HG03558 (cell line): ENCODE measurements around the gene PGC.

Source experiments
- ATAC-seq: cut with Tn5 transposase; IDR thresholded peaks from one replicate; pipeline ENCODE4 v1.9.1; 2021; ENCODE audit warnings: moderate number of reproducible peaks; ENCODE audit not compliant: unreplicated experiment; ENCODE audit errors: extremely low read depth

The PGC gene

DNA sequence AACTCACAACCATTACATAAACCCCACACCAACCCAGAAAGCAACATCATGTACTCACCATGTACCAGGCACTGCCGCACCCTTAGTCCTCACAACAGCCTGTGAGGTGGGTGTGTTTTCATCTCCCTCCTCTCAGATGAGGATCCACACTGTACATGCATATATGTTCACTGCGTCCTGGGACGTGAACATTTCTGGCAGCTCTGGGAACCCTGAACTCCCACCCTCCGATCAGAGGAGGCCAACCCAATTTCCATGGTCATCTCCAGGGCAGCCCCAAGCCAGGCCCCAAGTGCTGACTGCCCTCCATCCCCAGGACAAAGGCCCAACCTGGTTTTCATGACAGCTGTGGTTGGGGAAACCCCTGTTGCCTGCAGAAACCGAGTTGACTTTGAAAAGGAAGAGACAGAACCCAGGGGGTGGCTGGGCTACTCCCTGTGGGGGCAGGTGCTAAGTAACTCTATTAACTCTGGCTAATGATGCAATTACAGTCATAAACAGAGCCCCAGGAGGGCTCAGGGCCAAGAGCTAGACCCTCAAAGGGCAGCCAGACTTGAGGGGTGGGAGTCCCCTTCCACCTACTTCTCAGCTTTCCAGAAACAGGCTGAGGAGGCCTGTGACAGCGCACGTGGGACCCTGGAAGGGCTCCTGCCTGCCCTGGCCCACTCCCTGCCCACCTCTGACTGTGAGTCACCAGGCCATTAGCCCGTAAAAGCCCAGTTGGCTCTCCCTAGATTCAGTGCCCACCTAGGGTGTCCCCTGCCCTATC lies 14.4 kb downstream of the PGC start:
- ATAC-seq = peak; percentile 26

DNA sequence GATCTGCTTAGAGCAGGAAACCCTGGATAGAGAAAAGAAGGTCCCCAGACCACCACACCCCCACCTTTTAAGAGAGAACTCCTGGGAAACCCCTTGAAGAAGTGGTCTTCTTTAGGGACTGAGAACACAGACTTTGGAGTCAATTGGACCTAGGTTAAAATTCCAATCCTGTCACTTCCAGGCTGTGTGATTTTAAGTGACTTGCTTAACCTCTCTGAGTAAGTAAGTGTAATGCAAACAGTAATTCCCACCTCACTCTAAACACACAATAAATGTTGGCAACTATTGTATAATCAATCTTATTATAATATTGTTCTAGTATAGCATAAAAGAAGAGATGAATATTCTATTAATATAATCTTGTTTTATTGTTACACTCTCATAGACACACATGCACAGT lies 15.0 kb downstream of the PGC start:
- ATAC-seq = no peak

DNA sequence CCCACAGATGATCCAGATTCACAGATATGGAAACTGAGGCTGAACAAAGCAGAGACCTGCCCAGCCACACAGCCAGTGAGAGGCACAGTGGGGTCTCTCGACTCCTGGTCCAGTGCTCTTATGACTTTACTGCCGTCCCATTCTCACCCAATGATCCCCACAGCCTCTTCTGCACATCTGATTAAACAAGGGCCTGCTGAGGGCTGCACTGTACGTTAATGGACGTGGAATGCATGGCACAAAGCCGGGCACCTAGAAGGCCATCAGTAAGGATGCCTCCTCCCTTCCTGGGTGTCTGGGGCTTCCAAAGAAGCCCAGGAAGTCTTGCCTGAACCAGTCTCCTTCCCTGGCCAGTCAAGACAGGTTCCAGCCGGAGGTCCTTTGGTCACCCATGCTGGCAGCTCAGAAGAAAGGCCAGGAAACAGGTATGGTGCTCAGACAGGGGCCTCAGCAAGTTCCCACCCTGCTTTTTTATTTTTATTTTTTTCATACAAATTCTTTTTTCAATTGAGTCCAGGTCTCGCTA lies 15.6 kb downstream of the PGC start:
- no peak for ATAC-seq

DNA sequence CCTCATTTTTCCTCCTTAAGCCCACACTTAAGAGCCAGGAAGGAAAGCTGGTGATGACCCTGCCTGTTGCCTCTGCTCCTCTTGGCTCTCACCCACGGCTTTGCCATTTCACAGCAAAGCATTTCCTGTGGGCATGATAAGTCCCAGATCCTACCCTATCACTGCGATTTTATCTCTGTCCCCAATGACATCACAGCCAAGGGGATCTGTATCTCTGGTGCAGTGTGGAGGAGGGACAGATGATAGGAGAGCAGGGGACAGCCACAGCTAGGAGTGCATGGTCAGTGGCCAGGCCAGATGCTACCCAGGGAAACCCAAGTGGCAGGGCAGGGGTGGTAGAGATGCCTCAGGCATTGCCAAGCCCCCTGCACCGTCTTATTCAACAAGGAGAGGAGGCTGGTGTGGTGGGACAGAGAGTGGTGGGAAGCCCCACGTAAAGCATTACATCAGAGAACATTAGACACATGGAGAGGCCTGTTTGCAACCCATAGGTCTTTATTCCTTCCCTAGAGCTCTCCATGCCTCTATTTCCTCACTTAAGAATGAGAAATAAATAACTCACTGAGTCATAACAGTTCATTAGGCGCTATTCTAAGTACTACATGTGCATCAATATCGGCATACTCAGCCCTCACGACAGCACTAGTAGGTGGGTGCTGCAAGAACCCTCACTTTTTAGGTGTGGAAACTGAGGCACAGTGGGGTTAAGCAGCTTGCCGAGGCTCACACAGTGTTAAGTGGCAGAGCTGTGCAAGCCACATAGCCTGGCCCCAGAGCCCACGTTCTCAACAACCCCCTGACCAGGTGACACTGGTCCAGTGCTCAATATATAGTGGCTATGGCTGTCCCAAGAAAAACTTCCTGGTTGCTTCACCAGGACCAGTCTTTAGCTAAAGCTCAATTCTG lies 16.4 kb downstream of the PGC start:
- no peak for ATAC-seq

DNA sequence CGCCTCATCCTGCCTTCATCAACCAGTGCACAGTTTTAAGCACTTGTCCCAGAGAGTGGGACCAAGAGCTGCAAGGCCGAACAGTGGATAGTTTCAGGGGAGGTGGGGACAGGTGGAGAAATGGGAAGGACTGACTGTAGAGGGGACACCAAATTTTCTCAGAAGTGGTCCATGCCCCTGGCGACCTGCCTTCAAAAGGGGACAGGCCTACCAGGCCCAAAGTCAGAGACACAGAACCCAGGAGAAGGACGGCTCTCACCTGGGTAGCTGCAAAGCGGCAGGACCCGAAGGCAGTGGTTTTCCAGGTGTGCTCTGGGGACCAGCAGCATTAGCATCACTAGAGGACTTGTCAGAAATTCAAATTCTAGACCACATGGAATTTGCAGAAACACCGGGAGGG lies 17.6 kb downstream of the PGC start:
- ATAC-seq = no peak

DNA sequence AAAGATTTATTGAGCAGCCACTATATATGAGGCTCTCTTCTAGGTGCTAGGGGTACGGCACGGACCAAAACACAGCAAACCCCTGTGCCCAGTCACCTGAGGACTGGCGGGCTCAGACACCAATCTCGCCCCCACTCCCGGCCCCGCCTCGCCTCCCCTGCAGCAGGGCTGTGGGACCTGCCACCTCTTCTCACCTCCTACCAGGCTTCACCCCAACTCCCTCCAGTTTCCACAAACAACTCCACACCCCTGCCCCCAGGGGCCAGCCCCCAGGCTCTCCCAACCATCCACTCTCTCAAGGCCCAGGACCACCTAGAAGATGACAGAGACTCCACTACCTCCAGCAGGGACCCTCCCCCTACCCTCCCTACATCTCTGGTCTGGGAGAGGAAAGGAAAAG lies 18.2 kb downstream of the PGC start:
- ATAC-seq = no peak

DNA sequence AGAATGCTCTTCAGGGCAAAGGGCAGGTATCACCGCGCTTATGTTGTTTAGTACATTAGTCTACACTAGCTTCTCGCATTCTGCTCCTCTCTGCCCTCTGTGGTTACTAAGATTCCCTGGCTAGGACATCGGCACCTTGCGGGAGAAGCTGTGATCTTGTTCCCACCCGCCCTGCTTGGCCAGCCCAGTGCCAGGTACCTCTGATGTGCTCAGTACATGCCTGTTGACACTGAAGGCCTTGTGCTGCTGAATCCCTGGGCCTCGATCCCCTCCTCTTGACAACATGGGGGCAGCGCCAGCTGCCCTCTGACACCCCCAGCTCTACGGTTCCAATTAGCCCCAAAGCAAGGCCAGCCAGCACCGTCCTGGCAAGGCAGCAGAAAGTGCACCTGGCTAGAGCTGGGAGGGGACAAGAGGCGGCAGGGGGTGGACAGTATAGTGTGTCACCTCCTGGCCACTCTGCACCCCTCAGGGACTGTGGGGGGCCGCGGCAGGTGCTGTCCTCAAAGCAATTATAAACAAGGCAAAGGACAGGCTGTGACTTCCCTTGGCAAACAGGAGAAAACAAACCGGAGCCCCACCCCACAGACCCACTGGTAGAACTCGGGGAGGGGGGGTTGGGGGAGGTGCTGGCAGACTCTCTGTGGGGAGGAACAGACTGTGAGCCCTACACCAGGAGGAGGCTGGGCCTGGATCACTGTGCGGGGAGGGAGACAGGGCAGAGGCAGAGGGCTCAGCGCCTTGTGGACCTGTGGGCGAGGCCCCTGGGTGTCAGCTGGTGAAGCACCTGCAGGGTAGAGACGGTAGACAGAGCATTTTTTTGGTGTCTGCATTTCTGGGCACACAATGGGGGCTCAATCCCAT lies 18.9 kb downstream of the PGC start:
- no peak for ATAC-seq

DNA sequence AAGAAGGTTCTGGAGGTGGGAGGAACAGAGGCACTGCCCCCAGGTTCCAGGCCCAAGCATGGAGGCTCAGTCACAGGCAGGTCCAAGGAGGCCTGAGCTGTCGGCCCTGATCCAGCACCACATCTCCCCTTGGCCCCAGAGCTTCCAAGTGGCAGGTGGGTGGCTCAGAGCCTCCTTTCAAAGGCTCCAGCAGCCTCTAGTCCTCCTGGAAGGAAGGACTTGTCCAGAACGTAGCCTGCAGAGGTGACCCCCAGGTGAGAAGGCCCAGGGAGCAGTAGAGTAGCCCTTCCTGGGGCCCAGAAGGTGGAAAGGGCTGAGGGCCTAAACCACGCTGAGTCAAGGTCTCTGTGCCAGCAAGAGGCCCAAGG lies 19.5 kb downstream of the PGC start:
- ATAC-seq = no peak

DNA sequence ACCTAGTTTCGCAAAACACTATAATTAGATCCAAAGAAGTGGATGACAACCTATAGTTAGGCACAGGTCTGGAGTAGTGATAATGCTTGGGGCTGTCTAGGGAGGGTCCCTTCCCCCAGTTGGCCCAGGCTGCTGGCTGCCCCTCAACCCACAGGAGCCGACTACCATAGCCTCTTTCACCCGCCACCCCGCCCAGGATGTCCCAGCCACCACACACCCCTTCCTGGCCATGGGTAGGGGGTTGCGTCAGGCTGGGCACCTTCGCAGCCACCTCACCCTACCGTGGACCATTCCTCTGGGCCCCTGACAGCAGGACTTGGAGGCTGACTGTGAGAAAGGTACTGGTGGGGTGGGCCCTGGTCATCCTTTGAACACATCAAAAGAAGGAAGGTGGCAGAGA lies 20.3 kb downstream of the PGC start:
- ATAC-seq = no peak

DNA sequence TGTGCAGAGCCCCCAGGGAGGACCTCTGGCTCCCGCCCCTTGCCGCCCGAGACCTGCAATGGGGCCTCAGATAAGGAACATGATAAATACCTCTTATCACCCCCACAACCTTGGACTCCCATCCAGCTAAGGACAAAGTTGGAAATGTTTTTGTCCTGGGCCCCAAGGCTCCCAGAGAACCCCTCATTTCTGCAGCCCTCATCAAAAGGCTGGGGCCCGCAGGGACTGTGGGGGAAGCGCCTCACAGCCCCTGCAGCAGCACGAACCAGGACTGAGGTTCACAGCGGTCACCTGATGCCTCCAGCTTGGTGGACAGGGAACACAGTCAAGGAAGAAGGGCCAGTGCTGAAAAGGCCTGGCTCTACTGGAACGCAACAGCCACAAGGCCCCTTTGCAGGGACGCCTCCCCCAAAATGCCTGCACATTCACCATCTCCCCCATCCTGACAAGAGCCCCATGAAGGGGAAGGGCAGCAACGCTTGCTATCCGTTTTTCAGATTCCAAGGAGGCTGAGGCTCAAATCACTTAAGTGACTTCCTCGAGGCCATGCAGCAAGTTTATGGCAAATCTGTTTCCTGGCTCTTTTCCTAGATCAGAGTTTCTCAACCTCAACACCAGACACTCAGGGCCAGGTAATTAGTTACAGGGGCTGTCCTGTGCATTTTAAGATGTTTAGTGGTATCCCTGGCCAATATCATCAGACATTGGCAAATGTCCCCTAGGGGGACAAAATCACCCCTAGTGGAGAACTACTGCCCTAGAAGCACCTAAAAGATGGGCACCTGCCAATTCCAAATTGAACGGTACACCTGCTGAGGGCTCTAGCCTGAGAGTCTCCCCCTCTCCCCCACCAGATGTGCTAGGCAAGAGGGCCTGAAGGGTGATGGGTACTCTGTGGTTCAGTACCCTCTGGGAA lies 22.4 kb downstream of the PGC start:
- no peak for ATAC-seq

DNA sequence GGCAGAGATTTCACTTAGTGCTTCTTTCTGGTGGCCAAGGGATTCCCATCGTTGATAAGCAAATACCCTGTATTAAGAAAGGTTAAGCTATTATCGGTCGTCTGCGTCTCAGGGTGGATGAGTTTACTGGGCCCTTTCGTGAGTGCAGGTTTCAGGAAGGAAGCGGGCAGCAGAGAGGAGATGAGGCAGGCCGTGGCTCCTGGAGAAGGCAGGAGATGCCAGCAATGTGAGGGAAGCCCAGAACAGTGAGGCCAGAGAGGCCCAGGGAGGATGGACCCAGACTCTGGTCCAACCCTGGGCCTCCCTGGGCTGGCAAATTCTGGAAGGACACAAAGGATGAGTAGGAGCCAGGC lies 23.0 kb downstream of the PGC start:
- ATAC-seq = no peak

DNA sequence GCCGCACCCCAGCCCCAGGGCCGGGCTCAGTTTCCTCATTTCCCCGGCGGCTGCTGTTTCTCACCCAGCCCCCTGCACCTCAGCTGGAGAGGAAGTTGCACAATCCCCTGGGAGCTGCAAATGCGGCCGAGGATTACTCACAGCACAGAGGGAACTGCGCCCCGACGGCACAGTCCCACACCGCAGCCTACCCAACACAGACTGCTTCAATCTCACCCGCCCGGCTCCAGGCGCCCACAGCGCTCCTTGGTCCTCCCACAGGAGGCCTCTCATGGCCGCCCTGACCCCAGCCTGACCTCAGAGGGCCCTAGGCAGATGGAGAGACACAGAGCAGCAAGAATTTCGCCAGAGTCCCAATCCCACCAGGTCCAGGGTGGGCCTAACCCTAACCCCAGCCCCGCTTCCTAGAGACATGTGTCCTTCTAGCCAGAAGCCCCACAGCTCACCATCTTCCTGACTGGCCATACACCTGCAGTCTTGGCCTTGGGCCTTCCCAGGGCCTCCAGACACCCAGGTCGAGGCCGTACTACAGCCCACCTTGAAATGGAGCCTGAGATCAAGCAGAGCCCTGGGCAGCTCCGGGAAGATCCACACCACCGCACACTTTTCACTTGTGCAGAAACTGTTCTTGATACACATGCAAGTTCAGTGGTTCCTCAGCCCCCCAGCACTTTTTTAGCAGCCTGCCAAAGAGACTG lies 23.5 kb downstream of the PGC start:
- ATAC-seq = peak; percentile 51

DNA sequence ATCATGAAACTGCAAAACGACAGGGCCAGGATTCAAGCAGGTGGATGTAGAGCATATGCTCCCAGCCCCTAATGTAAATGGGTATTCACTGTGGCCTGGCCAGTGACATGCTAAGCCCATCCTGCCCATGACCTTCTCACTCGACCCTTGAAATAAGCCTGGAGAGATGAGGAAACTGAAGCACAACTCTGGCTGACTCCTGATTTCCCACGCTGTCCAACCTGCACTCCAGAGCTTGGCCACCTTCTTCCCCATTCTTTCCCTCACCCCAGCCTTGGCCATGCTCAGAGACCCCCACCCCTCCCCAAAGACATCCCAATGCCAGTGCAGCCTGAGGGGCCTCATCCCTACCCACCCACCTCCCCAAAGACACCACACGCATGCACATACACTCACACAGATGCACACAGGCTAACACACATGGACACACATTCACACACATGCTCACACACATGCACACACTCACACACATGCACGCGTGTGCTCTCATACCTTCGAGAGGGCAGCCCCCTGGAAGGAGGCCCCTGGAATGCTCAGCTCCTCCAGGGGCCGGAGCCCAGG lies 24.1 kb downstream of the PGC start:
- no peak for ATAC-seq

DNA sequence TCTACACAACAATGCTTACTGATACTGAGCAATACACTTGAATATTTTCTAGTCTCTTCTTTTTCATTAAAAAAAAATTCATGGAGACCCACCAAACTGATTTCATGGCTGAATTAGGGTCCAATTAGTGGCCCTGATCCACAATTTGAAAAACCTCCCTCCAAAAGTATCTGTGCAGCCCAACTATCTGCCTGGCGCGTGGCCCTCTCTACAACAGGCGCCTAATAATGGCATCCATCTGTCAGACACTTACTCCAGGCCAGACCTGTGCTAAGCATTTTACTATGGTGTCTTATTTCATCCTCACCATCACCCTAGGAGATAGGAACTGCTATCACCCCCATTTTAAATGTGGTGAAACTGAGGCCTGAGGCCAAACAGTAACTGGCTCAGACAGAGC lies 25.8 kb downstream of the PGC start:
- ATAC-seq = no peak

DNA sequence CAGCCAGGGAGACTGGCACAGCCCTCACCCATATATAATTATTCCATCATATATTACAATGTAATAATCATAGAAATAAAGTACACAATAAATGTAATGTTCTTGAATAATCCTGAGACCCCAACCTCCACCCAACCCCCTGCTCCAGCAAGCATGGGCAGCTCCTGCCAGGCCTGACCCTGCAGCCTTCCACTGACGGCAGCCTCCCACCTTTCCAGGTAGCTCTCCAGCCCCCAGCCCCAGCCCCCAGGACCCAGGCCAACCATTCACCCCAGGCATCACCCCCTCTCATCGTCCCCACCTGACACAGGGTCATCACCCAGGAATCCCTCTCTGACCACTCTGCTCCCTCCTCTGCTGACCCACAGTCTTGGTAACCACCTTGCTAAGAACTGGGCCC lies 26.4 kb downstream of the PGC start:
- no peak for ATAC-seq

DNA sequence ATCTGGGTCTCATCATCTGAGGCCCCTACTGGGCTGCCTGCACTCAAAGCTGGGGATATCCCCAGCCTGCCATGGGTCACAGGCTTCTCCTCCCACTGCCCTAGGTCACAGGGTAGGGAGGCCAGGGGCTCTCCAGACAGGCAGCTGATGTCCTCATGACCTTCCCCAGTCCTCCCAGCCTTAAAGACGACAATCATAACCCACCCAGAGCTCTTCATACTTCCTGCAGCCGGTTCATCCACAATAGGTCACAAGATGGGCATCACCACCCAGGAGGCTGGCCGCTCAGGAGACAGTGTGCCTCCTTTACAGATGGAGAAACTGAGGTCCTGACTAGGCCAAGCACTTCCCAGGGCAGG lies 27.0 kb downstream of the PGC start:
- ATAC-seq = no peak

DNA sequence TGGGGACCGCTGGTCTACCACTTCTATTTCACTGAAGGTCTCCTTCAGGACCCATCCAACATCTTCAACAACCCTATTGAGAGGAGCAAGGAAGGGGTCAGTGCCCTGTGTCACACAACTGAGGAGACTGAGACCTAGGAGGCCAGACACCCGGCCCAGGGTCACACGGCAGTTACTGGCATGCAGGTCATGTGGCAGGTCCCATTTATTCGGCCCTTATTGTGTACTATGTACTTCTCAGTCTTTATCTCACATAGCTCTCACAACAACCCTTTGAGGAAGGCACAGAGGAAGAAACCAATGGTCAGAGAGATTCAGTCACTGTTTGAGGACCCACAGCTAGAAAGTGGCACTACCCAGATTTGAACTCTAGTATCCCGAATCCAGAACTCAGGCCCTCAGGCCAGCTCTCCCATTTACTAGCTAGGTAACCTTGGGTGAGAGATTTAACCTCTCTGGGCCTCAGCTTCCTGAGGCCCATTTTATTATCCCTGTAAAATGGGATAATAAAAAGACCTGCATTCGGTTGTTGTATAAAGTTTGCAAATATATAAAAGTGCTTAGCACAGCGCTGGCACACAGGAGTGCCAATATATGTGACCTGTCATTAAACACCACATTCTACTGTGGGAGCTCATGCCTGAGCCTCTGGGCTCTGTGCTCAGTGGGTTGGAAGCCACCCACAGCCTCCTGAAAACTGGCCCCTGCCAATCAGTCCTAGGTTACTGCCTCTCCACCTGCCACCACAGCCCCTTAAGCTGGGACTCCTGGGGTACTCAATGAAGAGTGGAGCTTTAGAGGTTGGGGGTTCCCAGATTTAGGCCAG lies 27.5 kb downstream of the PGC start:
- ATAC-seq = no peak

DNA sequence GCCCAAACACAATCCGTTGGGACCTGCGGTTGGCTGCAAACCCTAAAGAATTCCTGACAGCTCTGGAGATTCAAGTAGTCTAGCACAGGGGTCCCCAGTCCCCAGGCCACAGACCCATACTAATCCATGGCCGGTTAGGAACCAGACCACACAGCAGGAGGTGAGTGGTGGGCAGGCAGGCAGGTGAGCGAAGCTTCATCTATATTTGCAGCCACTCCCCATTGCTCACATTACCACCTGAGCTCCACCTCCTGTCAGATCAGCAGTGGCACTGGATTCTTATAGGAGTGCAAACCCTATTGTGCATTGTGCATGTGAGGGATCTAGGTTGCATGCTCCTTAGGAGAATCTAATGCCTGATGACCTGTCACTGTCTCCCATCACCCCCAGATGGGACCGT lies 28.4 kb downstream of the PGC start:
- ATAC-seq = no peak
